GM19395 (cell line): ENCODE data around the gene DDAH1.
A peak's percentile ranks its signal among the peaks of the same experiment; 100 is the strongest.
"Not testable (repeated sequence)": the region's sequence is repeated elsewhere in the genome, so short reads cannot be mapped to it uniquely, and the experiment has no call there.

Experiments
- ATAC-seq: cut with Tn5 transposase; IDR thresholded peaks from one replicate; pipeline ENCODE4 v1.9.1; 2021; ENCODE audit warnings: mild to moderate bottlenecking, moderate library complexity; ENCODE audit not compliant: unreplicated experiment

DDAH1 gene

DNA sequence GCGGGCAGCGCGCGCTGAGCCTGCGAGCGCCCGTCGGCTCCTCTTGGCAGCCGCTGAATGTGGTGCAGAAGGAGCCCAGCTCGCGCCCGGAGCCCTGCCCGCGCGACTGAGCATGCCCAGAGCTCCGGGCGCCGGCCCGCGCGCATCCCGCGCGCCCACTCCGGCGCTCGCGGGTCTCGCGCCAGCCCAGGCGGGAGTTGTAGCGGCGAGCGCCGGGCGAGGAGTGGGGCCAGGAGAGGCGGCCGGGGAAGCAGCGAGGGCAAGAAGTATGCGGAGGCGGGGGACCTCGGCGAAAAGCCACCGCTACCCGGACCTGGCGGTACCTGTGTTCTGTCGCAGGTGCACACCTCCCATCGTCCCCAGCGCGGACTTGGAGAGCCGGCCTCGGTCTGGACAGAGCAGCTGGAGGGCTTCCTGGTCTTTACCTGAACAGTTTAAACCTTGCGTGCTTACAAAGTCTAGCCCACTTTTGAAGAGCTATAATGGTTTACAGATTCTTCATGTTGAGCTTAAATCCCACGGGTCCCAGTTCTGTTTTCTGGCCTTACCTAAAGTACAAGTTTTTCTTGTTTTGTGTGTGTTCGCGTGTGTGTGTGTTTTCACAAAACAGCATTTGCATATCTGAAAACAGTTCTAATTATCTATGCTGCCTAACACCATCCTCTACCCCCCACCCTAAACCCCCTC, at the start of gene DDAH1:
Gene DDAH1 (minus strand): TSS at position 61 of the 687 bp plus-strand sequence. CDS start 114 bp downstream, outside the sequence.
- ATAC-seq, result peak; percentile 53

DNA sequence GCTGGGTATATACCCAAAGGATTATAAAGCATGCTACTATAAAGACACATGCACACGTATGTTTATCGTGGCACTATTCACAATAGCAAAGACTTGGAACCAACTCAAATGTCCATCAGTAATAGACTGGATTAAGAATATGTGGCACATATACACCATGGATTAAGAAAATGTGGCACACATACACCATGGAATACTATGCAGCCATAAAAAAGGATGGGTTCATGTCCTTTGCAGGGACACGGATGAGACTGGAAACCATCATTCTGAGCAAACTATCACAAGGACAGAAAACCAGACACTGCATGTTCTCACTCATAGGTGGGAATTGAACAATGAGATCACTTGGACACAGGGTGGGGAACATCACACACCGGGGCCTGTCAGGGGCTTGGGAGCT, 49.0 kb upstream of the DDAH1 start:
- ATAC-seq, result not testable (repeated sequence)

DNA sequence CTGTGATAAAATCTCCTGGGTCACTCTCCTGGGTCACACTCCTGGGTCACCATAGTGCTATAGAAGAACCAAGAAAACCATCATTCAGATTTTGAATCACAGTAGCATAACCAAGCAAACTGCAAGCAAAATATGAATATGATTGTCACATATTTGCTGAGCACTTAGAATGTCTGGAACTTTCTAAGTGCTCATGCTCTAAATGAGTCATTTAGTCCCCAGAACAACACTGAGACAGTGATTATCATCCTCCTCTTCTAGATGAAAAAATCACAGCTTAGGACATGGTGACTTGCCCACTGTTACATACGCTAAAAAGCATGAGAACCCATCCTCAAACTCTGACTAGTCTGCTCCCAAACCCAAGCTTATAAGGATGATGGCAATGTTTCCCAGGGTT, 39.5 kb upstream of the DDAH1 start:
- no peak for ATAC-seq

DNA sequence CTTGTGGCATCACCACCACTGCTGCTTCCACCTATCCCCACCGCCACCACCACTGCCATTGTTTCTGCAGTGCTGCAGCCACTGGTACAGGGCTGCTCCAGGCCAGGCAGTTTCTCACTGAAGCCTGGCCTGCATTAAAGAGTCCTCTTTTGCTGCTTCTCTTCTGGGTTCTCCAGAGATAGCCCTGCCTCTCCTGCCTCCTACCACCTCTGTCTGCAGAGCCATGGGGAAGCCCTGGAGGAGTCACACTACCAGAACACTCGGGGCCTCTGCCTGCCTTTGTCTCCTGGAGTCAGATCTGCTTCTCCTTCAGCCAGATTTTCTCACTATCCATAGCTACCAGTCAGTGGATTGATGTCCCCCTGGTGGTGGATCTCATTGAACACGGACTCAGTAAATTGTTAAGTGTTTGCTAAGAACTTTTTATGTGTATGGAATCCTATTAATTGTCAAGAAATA, 37.7 kb upstream of the DDAH1 start:
- ATAC-seq, result no peak

DNA sequence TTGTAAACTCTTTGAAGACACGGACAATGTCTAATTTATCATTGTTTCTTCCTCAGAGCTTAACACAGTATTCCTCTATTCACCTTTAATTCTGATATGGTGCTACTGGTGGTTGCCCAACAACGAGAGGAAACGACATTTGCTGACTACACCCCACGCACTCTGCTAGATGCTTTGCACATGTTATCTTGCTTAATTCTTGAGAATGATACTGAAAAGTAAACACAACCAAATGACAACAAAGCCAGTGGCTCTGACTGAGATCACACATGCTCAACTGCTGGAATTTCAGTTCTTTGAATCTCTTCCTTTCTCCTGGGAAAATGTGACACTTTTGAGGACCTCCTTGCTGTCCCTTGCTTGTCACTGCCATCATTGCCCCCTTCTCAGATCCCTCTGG, 37.2 kb upstream of the DDAH1 start:
- ATAC-seq, result no peak

DNA sequence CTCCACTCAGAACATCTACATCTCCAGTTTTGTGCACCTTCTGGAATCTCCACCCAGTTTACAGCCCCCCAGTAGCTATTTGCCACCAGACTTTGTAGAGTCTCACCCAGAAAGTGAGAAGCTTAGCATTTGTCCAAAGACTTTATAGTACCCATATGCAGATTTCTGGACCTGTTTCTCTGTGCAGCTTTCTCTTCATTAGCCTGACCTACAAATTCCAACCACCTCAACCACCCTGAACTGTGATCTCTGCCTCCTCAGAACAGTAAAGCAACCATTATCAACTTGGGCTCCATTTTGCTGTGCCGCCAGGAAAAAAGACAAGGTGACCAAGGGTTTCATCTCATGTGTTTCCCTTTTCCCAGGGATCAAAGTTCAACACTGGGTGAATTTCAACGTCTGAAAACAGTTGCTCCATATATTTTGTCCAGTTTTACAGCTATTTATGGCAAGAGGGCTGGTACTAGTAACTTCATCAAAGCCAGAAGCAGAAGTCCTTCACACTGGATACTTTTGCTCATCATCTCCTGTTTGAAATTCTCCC, 36.5 kb upstream of the DDAH1 start:
- no peak for ATAC-seq

DNA sequence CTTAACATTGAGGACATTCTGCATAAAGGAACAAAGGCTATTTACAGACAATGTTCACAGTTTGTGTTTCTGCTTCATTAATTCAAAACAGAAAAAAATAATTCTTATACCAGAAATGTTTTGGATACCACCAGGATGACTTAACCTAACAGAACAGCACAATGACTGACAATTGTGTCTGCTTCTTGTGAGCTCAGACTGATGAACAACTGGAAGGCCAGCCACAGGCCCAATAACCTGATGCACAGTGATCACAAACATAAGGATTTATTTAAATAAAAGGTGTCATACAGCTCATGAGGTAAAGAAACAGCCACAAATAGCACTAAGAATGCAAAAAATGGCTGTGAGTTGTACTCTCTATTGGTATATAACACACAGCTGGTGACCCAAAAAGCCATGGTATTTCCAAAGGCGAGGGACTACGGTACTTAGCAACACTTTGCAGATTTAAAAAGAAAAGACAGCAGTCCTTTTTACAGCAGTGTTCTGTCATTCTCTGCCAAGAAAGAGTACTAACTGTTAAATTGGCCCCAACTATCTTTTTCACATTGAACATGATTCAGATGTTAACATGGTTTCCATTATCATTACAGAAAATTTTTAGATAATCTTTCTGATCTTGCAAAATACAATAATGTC, 32.1 kb upstream of the DDAH1 start:
- no peak for ATAC-seq

DNA sequence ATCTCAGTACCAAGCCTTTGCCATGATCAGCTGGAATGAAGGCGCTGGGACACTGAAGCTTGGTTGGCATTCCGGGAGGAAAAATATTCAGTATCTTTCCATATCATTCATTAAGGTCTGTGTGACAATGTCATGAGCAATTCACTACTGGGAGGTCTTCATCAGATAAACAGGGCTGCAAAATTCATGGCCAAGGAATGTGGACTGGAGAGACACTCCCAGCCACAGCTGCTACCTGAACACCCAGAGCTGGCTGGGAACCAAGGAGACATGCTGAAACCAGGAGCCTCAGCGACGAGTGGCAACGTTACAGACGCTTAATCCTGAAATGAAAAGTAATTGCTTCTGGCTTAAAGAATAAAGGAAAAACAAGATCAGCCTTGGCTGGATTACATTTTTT, 30.6 kb upstream of the DDAH1 start:
- no peak for ATAC-seq

DNA sequence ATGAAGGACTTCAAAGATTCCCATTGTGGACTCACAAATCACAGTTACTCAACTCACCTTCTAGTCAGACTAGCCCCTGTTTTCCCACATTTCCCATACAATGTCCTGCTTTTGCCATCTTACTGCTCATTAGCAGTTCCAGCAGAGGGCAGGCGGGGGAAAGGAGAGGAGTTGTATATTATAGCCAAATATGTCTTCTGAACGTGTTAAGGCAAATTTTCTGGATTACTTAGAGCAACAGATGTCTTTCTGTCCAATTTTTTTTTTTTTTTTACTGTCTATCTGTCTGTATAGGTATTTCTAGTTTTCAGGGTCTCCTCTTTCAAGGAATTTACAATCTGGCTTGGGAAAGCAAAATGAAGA, 29.9 kb upstream of the DDAH1 start:
- ATAC-seq, result no peak

DNA sequence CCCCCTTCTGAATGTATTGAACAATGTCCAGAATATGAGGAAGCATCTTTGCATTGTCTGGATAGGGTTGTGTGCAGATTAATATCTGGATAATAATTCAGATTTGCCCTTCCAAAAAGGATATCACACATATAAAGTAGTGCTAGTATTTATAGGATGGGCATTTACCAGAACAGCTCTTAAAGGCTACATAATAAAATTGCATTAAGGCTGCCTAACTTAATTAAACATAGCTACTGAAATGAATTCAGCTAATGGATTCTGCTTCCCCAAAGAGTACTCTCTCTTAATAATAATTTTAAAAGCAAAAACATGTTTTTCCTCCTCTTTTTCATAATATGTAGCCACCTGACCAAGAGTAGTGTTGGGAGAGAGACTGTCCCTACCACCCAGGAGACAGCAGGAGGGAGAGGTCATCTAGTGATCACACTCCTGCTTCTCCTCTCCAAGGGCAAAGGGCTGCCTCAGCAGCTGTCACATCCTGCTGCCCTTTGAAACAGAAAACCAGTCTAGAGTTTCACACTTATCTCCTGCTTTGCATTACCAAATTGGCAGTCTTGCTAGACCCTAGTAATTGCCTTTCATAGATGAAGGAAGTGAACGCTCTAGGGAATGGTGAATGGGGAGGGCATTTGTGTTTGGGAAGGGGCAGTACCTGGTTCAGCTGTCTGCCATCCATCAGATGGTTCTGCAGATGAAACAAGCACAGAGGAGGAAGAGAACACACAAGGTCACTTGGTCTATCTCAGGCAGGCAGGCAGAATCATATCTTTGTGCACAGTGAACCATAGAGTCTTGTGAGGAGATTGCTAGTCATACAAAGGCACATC, 29.3 kb upstream of the DDAH1 start:
- no peak for ATAC-seq

DNA sequence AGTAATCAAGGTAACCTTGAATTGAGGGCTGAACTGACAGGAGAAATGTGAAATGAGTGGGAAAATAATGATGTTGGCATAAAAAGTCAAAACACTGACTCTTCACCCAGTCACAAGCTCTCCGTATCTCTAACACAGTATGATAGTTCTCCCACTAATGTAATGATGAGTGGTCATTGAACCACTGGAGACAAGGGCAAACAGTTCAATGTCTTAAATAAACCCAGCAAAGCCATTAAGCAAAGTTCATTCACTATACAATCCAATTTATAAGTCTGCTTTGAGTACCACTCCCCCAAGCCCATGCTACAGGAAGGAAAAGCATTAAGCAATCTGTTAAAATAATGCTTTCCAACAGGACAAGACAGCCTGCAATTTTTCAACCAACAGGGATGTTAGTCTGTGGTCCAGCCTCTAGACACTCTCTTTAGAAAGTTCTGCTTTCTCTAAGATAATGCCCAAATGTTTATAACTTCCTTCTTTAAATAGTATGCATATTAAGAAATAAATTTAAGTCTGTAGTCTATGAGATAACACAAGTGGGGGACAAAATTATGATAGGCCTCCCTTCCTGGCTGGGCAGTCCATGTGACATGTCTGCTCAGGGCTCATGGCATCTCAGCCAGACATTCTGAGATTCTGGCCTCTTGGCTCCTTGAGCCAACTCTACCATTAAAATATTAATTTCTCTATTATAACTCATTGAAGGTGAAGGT, 25.5 kb upstream of the DDAH1 start:
- ATAC-seq, result no peak

DNA sequence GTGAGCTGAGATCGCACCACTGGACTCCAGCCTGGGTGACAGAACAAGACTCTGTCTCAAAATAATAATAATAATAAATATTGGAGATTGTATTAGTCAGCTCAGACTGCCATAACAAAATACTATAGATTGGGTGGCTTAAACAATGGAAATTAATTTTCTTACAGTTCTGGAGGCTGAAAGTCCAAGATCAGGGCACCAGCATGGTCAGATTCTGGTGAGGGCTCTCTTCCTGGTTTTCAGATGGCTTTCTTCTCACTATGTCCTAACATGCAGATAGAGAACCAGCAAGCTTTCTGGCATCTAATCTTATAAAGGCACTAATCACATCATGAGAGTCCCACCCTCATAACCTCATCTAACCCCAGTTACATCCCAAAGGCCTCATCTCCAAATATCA, 23.2 kb upstream of the DDAH1 start:
- no peak for ATAC-seq

DNA sequence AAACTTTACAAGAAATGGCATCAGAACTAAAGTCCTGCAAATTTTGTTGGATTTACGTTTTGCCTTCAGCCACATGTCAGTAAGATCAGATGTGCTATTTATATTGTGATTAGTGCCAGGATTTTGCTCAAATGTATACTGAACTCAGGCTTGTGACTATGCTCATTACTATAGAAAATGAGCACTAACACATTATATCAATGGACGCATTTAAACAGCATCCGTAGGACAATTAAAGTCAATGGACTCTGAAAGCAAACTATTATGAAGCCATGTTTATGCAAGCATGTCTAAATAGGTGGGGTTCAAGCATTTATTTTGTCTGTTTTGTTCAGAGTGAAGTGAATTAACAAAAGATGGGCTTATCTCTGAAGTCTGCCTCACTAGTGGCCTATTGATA, 20.6 kb upstream of the DDAH1 start:
- no peak for ATAC-seq

DNA sequence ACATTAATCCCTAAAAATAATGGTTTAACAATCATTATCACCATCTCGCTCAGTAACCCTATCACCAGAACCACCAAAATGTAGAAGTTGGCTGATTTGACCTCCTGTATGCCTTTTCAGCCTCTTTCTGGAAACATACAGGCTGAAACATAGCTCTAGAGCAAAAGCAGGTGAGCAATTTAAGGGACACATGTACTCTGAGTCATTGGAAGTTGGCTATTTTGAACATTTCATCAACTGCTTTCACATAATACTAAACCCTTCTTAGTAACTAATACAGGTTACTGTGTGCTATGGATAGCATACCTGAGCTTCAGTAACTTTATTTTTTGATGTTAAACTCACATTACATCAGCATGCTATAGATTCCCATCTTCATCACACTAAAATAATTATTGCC, 19.8 kb upstream of the DDAH1 start:
- ATAC-seq, result no peak

DNA sequence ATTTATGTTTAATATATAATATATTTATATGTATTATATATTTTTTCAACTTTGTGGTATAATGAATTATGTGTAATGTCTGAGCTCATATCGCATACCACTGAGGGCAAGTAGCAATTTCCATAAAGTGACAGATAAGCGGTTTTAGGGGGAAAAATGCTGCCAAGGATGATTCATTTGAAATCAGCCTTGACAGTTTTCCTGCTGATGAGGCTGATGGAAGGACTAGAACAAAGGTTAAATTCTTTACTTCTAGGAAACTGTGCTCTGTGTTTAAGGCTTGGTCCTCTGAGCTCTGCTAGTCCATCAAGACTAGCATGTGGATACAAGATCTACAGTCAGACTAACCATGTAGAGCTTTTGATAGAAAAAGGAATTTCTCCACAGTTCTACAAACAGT, 19.3 kb upstream of the DDAH1 start:
- ATAC-seq, result no peak

DNA sequence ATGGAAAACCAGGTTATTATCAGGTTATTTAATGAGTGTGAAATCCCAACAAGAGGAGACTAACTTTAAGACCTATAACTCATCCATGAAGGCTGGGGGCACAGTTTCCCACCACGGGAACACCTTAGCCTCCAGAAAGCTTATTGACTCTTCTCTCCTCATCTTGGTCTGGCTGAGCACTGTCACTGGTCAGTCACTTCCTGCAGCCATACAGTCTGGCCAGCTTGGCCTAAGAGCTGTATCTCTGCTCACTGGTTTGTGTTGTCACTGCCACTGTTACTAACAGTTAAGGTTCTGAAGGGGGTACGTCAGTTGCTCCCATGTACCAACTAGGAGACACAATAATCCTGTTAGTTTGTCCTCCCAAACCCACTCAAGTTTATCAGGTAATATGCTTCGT, 16.7 kb upstream of the DDAH1 start:
- no peak for ATAC-seq

DNA sequence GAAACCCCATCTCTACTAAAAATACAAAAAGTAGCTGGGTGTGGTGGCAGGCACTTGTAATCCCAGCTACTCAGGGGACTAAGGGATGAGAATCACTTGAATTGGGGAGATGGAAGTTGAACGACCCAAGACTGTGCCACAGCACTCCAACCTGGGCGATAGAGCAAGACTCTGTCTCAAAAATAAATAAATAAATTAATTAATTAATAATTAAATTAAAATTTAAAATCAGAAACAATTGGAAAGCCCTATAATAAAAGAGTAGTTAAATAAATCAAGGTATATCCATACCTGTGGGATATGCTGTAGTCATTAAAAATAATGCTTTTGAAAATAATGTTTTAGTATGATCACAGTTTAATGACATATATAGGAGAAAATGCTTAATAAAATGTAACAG, 15.6 kb upstream of the DDAH1 start:
- no peak for ATAC-seq

DNA sequence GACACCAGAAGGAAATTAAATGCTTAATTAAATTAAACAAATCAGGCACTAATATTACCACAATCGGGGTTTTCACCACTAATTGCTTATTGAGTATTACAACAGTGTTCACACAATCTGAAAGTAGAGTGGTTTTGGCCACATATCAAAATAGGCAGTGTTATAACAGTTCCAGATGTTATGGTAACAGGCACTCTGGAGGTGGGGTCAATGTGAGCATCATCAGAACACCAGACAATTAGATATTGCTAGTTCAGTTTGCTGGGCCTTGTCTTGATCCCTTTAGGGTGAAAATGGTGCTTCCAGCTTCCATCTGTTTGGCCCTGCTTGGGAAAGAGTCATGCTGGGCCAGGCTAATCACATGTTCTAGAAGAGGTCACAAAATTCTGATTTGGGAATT, 14.5 kb upstream of the DDAH1 start:
- ATAC-seq, result no peak

DNA sequence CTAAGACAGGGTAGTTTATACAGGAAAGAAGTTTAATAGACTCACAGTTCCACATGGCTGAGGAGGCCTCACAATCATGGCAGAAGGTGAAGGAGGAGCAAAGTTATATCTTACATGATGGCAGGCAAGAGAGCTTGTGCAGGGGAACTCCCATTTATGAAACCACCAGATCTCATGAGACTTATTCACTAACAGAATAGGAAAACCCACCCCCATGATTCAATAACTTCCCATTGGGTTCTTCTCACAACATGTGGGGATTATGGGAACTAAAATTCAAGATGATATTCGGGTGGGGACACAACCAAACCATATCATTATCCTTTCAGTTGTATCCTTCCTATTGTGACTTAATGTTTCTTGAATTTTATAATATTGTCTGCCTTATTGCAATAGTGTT, 13.4 kb upstream of the DDAH1 start:
- no peak for ATAC-seq

DNA sequence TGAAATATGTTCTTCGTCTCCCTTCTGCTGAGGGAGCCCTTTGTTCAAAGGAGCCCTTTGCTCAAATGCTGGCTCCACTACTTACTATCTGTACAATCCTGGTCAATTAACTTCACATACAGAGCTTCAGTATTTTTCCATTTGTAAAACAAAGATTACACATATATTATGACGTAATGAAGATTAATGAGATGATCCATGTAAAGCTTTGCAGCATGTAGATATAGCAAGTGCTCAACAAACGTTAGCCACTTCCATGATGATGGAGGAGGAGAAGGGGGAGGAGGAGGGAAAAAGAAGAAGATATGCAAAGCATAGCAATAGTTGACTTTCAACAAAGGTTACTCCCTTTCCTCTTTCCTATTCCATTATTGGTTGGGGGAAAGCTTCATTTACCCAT, 10.1 kb upstream of the DDAH1 start:
- no peak for ATAC-seq

DNA sequence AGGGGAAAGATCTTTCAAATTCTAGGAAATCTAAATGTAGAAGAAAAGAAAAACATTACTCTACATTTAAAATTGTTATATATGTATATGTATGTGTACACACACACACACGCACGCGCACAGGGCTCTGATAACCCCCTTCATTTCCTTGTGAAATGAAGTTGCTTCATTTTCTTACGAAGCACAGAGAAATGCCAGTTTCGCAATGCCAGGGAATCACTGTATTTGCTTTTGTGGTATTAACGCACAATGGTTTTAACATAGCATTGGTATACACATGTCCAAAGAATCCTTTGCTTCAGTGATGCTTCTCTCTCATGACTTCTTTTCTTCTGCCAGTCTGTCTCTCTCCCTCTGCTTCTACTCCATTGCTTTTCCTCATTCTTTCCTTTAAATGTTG, 8.4 kb upstream of the DDAH1 start:
- ATAC-seq, result no peak
